GM23338 (cell line): ENCODE results near the gene PPP2R2B. TPM values are rescaled to one million over a fixed set of nuclear protein-coding genes. Genes with fewer than 3 reads are reported as not detected.
A peak's percentile ranks its signal among the peaks of the same experiment; 100 is the strongest.

Experiments used
- ATAC-seq: fragments of 200-7000 bp; cut with Tn5 transposase; 3 replicates; pipeline ENCODE4 v1.9.1; 2020
- DNase-seq: peaks from one replicate; pipeline ENCODE4 v3.0.0-alpha.2; 2015; ENCODE audit warnings: low spot score
- H2AFZ ChIP-seq: fragments of 200-600 bp; sonication (generic); 2 replicates; pipeline ENCODE4 v1.8.0; 2016; ENCODE audit warnings: antibody characterized with exemption, mild to moderate bottlenecking, moderate library complexity
- H3F3A ChIP-seq: fragments of 200-600 bp; sonication (generic); replicated peaks from 2 replicates; pipeline ENCODE4 v1.8.0; 2017; ENCODE audit warnings: antibody characterized with exemption, mixed run types, low read depth
- H3K27ac ChIP-seq: fragments of 200-600 bp; sonication (generic); 2 replicates; pipeline ENCODE4 v1.6.1; 2016; ENCODE audit warnings: low read depth
- H3K27me3 ChIP-seq: fragments of 200-600 bp; sonication (generic); 2 replicates; pipeline ENCODE4 v1.8.0; 2016; ENCODE audit warnings: mild to moderate bottlenecking, mixed run types, moderate library complexity; ENCODE audit not compliant: insufficient read depth
- H3K36me3 ChIP-seq: fragments of 200-600 bp; sonication (generic); 2 replicates; pipeline ENCODE4 v1.8.0; 2016; ENCODE audit warnings: mild to moderate bottlenecking; ENCODE audit not compliant: insufficient read depth
- H3K4me1 ChIP-seq: fragments of 200-600 bp; sonication (generic); 2 replicates; pipeline ENCODE4 v1.8.0; 2016; ENCODE audit warnings: mild to moderate bottlenecking, moderate library complexity; ENCODE audit not compliant: insufficient read depth
- H3K4me2 ChIP-seq: fragments of 200-600 bp; sonication (generic); 2 replicates; pipeline ENCODE4 v1.7.1; 2017; ENCODE audit warnings: mixed run types
- H3K4me3 ChIP-seq: fragments of 200-600 bp; sonication (generic); 2 replicates; pipeline ENCODE4 v1.6.1; 2016; ENCODE audit warnings: mixed run types
- H3K79me2 ChIP-seq: fragments of 200-600 bp; sonication (generic); replicated peaks from 2 replicates; pipeline ENCODE4 v1.8.0; 2017; ENCODE audit warnings: mild to moderate bottlenecking; ENCODE audit not compliant: insufficient read depth
- H3K9me2 ChIP-seq: fragments of 200-600 bp; sonication (generic); 2 replicates; pipeline ENCODE4 v1.8.0; 2017; ENCODE audit not compliant: insufficient read depth
- H4K20me1 ChIP-seq: fragments of 200-600 bp; sonication (generic); replicated peaks from 2 replicates; pipeline ENCODE4 v1.8.0; 2017; ENCODE audit warnings: mild to moderate bottlenecking; ENCODE audit not compliant: insufficient read depth
- H3K27ac Mint-ChIP-seq: 2 replicates; pipeline ENCODE4 v1.8.0; 2020; ENCODE audit warnings: inconsistent platforms, mild to moderate bottlenecking, moderate library complexity, mixed read lengths
- H3K27me3 Mint-ChIP-seq: 3 replicates; pipeline ENCODE4 v1.8.0; 2022; ENCODE audit warnings: low read depth, mild to moderate bottlenecking, moderate library complexity, mixed read lengths, inconsistent platforms; ENCODE audit not compliant: insufficient read depth, poor library complexity
- H3K36me3 Mint-ChIP-seq: 3 replicates; pipeline ENCODE4 v1.8.0; 2021; ENCODE audit warnings: low read depth, mild to moderate bottlenecking, inconsistent platforms, moderate library complexity, mixed read lengths
- H3K4me1 Mint-ChIP-seq: 3 replicates; pipeline ENCODE4 v1.8.0; 2020; ENCODE audit warnings: mild to moderate bottlenecking, inconsistent platforms, mixed read lengths
- H3K4me3 Mint-ChIP-seq: 3 replicates; pipeline ENCODE4 v1.8.0; 2021; ENCODE audit warnings: moderate library complexity, mild to moderate bottlenecking, inconsistent platforms, mixed read lengths
- H3K9me3 Mint-ChIP-seq: 3 replicates; pipeline ENCODE4 v1.8.0; 2020; ENCODE audit warnings: moderate library complexity, mild to moderate bottlenecking, inconsistent platforms, mixed read lengths
- CREB1 ChIP-seq: fragments of 250-450 bp; sonication (Bioruptor Pico); IDR thresholded peaks from 2 replicates; pipeline ENCODE4 v1.5.0; 2020; ENCODE audit warnings: low read depth, mild to moderate bottlenecking, moderate library complexity
- CTCF ChIP-seq, 2 experiments: fragments of 200-600 bp in 1 of 2; sonication (generic) in 1 of 2; conservative IDR thresholded peaks; 2 replicates each; pipeline versions ENCODE4 v1.5.1 to v1.6.1; 2016 to 2017; ENCODE audit warnings: antibody characterized with exemption in 2 of 2, low read depth in 2 of 2, mild to moderate bottlenecking in 2 of 2, moderate library complexity in 1 of 2
- ETS1 ChIP-seq: IDR thresholded peaks from 2 replicates; pipeline ENCODE4 v1.6.1; 2016; ENCODE audit warnings: antibody characterized with exemption
- EZH2 ChIP-seq: fragments of 200-600 bp; sonication (generic); IDR thresholded peaks from one replicate; pipeline ENCODE4 v1.8.0; 2017; ENCODE audit warnings: antibody characterized with exemption, mild to moderate bottlenecking, low read depth; ENCODE audit not compliant: unreplicated experiment
- EZH2phosphoT487 ChIP-seq: fragments of 200-600 bp; sonication (generic); IDR thresholded peaks from one replicate; pipeline ENCODE4 v1.8.1; 2018; ENCODE audit warnings: antibody characterized with exemption; ENCODE audit not compliant: unreplicated experiment
- JUNB ChIP-seq: IDR thresholded peaks from one replicate; pipeline ENCODE4 v1.6.1; 2016; ENCODE audit warnings: antibody characterized with exemption; ENCODE audit not compliant: unreplicated experiment
- NANOG ChIP-seq: IDR thresholded peaks from 2 replicates; pipeline ENCODE4 v1.6.1; 2016; ENCODE audit warnings: antibody characterized with exemption, borderline replicate concordance
- POLR2AphosphoS5 ChIP-seq: IDR thresholded peaks from 2 replicates; pipeline ENCODE4 v1.6.1; 2016; ENCODE audit warnings: antibody characterized with exemption, low read depth
- REST ChIP-seq: IDR thresholded peaks from one replicate; pipeline ENCODE4 v1.6.1; 2018; ENCODE audit warnings: antibody characterized with exemption; ENCODE audit not compliant: unreplicated experiment
- STAT1 ChIP-seq: IDR thresholded peaks from one replicate; pipeline ENCODE4 v1.6.1; 2016; ENCODE audit warnings: antibody characterized with exemption; ENCODE audit not compliant: unreplicated experiment
- ZNF114 ChIP-seq: fragments of 250-450 bp; sonication (Bioruptor Pico); IDR thresholded peaks from 2 replicates; pipeline ENCODE4 v1.5.0; 2020; ENCODE audit warnings: mild to moderate bottlenecking, moderate library complexity
- ZNF331 ChIP-seq: fragments of 250-450 bp; sonication (Bioruptor Pico); IDR thresholded peaks from 2 replicates; pipeline ENCODE4 v1.5.0; 2020; ENCODE audit warnings: low read depth, mild to moderate bottlenecking, moderate library complexity
- polyA plus RNA-seq: library from polyadenylated mRNA; unstranded; fragments of >200 nt; fragmentation: Nextera tagmentation; extraction: Ambion mirVana; gene quantifications from 2 replicates; pipeline ENCODE4 v1.2.1, GENCODE V29; 2016
- total RNA-seq: library from RNA; depleted of rRNA; stranded (reverse); fragments of >200 nt; shearing (Covaris generic); gene quantifications from 2 replicates; pipeline ENCODE4 v1.2.3, GENCODE V29; 2014

The PPP2R2B gene
- total and polyA plus RNA-seq, 2 experiments from 2014 or later, result 21.3 to 33.9 TPM

- Histone ChIP-seq H3K36me3 (no peaks in the 10 kb centered on the region), H2AFZ (no peak overlapping the region), H3K27ac (no peak overlapping the region), H3K4me2 (no peak overlapping the region), H3K9me2 (no peaks in the 10 kb centered on the region; the same call in 1 of the 2 replicates), H4K20me1 (no peaks in the 10 kb centered on the region), H3K4me1 (no peaks in the 10 kb centered on the region), H3K79me2 (no peaks in the 10 kb centered on the region), H3K4me3 (no peak overlapping the region), H3K27me3 (no peaks in the 10 kb centered on the region), H3F3A (no peaks in the 10 kb centered on the region)
- Mint-ChIP-seq H3K4me1 (peaks cover 12% of the 10 kb centered on the region; the same call in 2 of the 3 replicates), H3K36me3 (no peaks in the 10 kb centered on the region), H3K4me3 (no peak overlapping the region), H3K9me3 (no peaks in the 10 kb centered on the region), H3K27me3 (no peaks in the 10 kb centered on the region), H3K27ac (no peak overlapping the region)
- TF ChIP-seq REST (peak; percentile 88), STAT1 (no peak)
- DNase-seq (peak; percentile 64), ATAC-seq (peak; percentile 69)
Observed at GRCh38 chr5:146645342-146645741, 233.2 kb downstream of the PPP2R2B start.

GRCh38 chr5:146644831-146645230 lies 233.7 kb downstream of the PPP2R2B start:
- Histone ChIP-seq H3K27ac (no peak overlapping the region), H3K27me3 (no peaks in the 10 kb centered on the region), H3K9me2 (no peaks in the 10 kb centered on the region; the same call in 1 of the 2 replicates), H3F3A (no peaks in the 10 kb centered on the region), H3K4me3 (no peak overlapping the region), H4K20me1 (no peaks in the 10 kb centered on the region), H3K36me3 (no peaks in the 10 kb centered on the region), H3K4me1 (no peaks in the 10 kb centered on the region), H3K4me2 (no peak overlapping the region), H3K79me2 (no peaks in the 10 kb centered on the region), H2AFZ (no peak overlapping the region)
- no peaks in the 10 kb centered on the region for H3K36me3 Mint-ChIP-seq
- no peaks in the 10 kb centered on the region for H3K9me3 Mint-ChIP-seq
- ATAC-seq (no peak), DNase-seq (no peak)
- no peak overlapping the region for H3K4me3 Mint-ChIP-seq
- peaks cover 15% of the 10 kb centered on the region; the same call in 2 of the 3 replicates for H3K4me1 Mint-ChIP-seq
- no peak overlapping the region for H3K27ac Mint-ChIP-seq
- H3K27me3 Mint-ChIP-seq, result no peaks in the 10 kb centered on the region
- no peak for TF ChIP-seq CREB1 (CRISPR knock-in tag)
- TF ChIP-seq REST, result no peak
- no peak for TF ChIP-seq JUNB
- no peak for TF ChIP-seq STAT1
- TF ChIP-seq ZNF331, result no peak
- TF ChIP-seq ZNF114, result no peak
- no peak for TF ChIP-seq EZH2phosphoT487
- no peak for TF ChIP-seq NANOG
- no peak for TF ChIP-seq ETS1
- no peak for TF ChIP-seq POLR2AphosphoS5
- TF ChIP-seq CTCF (conservative IDR thresholded peaks at IDR 0.05; ENCODE audit: low read depth in 2 of 2), result no peak
- TF ChIP-seq EZH2, result no peak
